ENCODE results near the gene TSFM.

Gene TSFM

GRCh38 chr12:57783466-57783801 lies 847 bp downstream of the TSFM start:
- Histone ChIP-seq H3K4me3 (replicated peaks; ENCODE audit: low read depth, low read length) (peak overlapping the region; percentile 89), H3K36me3 (ENCODE audit: control insufficient read depth, insufficient read depth, low read length) (peaks cover 4% of the 10 kb centered on the region), H3K27me3 (replicated peaks; ENCODE audit: control insufficient read depth, insufficient read depth, low read length) (no peaks in the 10 kb centered on the region)
- no peak for TF ChIP-seq CTCF (IDR thresholded peaks at IDR 0.05; ENCODE audit: insufficient read depth, low read length, poor library complexity, severe bottlenecking)
- DNase-seq (ENCODE audit: extremely low read depth, insufficient read length): no peak

- Histone ChIP-seq H3K4me3 (replicated peaks; ENCODE audit: low read depth, low read length) (no peak overlapping the region), H3K27me3 (replicated peaks; ENCODE audit: control insufficient read depth, insufficient read depth, low read length) (no peaks in the 10 kb centered on the region), H3K36me3 (ENCODE audit: control insufficient read depth, insufficient read depth, low read length) (peaks cover 7% of the 10 kb centered on the region)
- no peak for DNase-seq (ENCODE audit: extremely low read depth, insufficient read length)
- TF ChIP-seq CTCF (IDR thresholded peaks at IDR 0.05; ENCODE audit: insufficient read depth, low read length, poor library complexity, severe bottlenecking): no peak
These were observed 1.3 kb downstream of the TSFM start for GRCh38 chr12:57783861-57784260.

- no peak for DNase-seq (ENCODE audit: extremely low read depth, insufficient read length)
- peaks cover 5% of the 10 kb centered on the region for H3K36me3 ChIP-seq (ENCODE audit: control insufficient read depth, insufficient read depth, low read length)
These were observed 11.3 kb downstream of the TSFM start for GRCh38 chr12:57793920-57794319.

GRCh38 chr12:57795354-57795753 lies 12.8 kb downstream of the TSFM start:
- no peak for DNase-seq (ENCODE audit: extremely low read depth, insufficient read length)
- no peak for TF ChIP-seq CTCF (IDR thresholded peaks at IDR 0.05; ENCODE audit: insufficient read depth, low read length, poor library complexity, severe bottlenecking)
- Histone ChIP-seq H3K27me3 (replicated peaks; ENCODE audit: control insufficient read depth, insufficient read depth, low read length) (no peaks in the 10 kb centered on the region), H3K36me3 (ENCODE audit: control insufficient read depth, insufficient read depth, low read length) (peaks cover 5% of the 10 kb centered on the region), H3K4me3 (replicated peaks; ENCODE audit: low read depth, low read length) (no peak overlapping the region)

More at GRCh38 chr12:57793920-57794319, 11.3 kb downstream of the TSFM start:
- TF ChIP-seq CTCF (IDR thresholded peaks at IDR 0.05; ENCODE audit: insufficient read depth, low read length, poor library complexity, severe bottlenecking): no peak
- H3K4me3 ChIP-seq (replicated peaks; ENCODE audit: low read depth, low read length): no peak overlapping the region
- no peaks in the 10 kb centered on the region for H3K27me3 ChIP-seq (replicated peaks; ENCODE audit: control insufficient read depth, insufficient read depth, low read length)

GRCh38 chr12:57796996-57797395 lies 14.4 kb downstream of the TSFM start:
- Histone ChIP-seq H3K4me3 (replicated peaks; ENCODE audit: low read depth, low read length) (no peak overlapping the region), H3K36me3 (ENCODE audit: control insufficient read depth, insufficient read depth, low read length) (peaks cover 4% of the 10 kb centered on the region), H3K27me3 (replicated peaks; ENCODE audit: control insufficient read depth, insufficient read depth, low read length) (no peaks in the 10 kb centered on the region)
- DNase-seq (ENCODE audit: extremely low read depth, insufficient read length): no peak
- TF ChIP-seq CTCF (IDR thresholded peaks at IDR 0.05; ENCODE audit: insufficient read depth, low read length, poor library complexity, severe bottlenecking): no peak

GRCh38 chr12:57797933-57798332 lies 15.3 kb downstream of the TSFM start:
- H3K36me3 ChIP-seq (ENCODE audit: control insufficient read depth, insufficient read depth, low read length): peaks cover 3% of the 10 kb centered on the region
- DNase-seq (ENCODE audit: extremely low read depth, insufficient read length): no peak
- no peak for TF ChIP-seq CTCF (IDR thresholded peaks at IDR 0.05; ENCODE audit: insufficient read depth, low read length, poor library complexity, severe bottlenecking)
- H3K4me3 ChIP-seq (replicated peaks; ENCODE audit: low read depth, low read length): no peak overlapping the region
- H3K27me3 ChIP-seq (replicated peaks; ENCODE audit: control insufficient read depth, insufficient read depth, low read length): no peaks in the 10 kb centered on the region
